ENCODE measurements around the gene TCF4.

The TCF4 gene

GRCh38 chr18:55625901-55626300, 37.9 kb upstream of the TCF4 start:
- no peak for TF ChIP-seq CTCF (conservative IDR thresholded peaks at IDR 0.05; ENCODE audit: low read length)
- DNase-seq (ENCODE audit: low read depth): no peak
- H3K4me3 ChIP-seq (ENCODE audit: low read length): no peak overlapping the region

- no peak for TF ChIP-seq CTCF (conservative IDR thresholded peaks at IDR 0.05; ENCODE audit: low read length)
- no peak for DNase-seq (ENCODE audit: low read depth)
- H3K4me3 ChIP-seq (ENCODE audit: low read length): no peak overlapping the region
Measured at GRCh38 chr18:55623626-55624025, 35.6 kb upstream of the TCF4 start.

- peak; percentile 65 for DNase-seq (ENCODE audit: low read depth)
- no peak for TF ChIP-seq CTCF (conservative IDR thresholded peaks at IDR 0.05; ENCODE audit: low read length)
- no peak overlapping the region for H3K4me3 ChIP-seq (ENCODE audit: low read length)
Measured at GRCh38 chr18:55610506-55610905, 22.5 kb upstream of the TCF4 start.

- no peak for DNase-seq (ENCODE audit: low read depth)
- no peak for TF ChIP-seq CTCF (conservative IDR thresholded peaks at IDR 0.05; ENCODE audit: low read length)
- H3K4me3 ChIP-seq (ENCODE audit: low read length): no peak overlapping the region
Measured at GRCh38 chr18:55609160-55609825, 21.3 kb upstream of the TCF4 start.

GRCh38 chr18:55608497-55608896, 20.5 kb upstream of the TCF4 start:
- no peak overlapping the region for H3K4me3 ChIP-seq (ENCODE audit: low read length)
- DNase-seq (ENCODE audit: low read depth): no peak
- no peak for TF ChIP-seq CTCF (conservative IDR thresholded peaks at IDR 0.05; ENCODE audit: low read length)

GRCh38 chr18:55607773-55608172, 19.8 kb upstream of the TCF4 start:
- H3K4me3 ChIP-seq (ENCODE audit: low read length): no peak overlapping the region
- no peak for DNase-seq (ENCODE audit: low read depth)
- no peak for TF ChIP-seq CTCF (conservative IDR thresholded peaks at IDR 0.05; ENCODE audit: low read length)

- no peak for TF ChIP-seq CTCF (conservative IDR thresholded peaks at IDR 0.05; ENCODE audit: low read length)
- no peak overlapping the region for H3K4me3 ChIP-seq (ENCODE audit: low read length)
- DNase-seq (ENCODE audit: low read depth): no peak
Measured at GRCh38 chr18:55605733-55606338, 17.8 kb upstream of the TCF4 start.

All from AG10803 (cell line).